Measurements from ENCODE around the gene TRAPPC11.
A peak's percentile ranks its signal among the peaks of the same experiment; 100 is the strongest.

TRAPPC11 gene

DNA sequence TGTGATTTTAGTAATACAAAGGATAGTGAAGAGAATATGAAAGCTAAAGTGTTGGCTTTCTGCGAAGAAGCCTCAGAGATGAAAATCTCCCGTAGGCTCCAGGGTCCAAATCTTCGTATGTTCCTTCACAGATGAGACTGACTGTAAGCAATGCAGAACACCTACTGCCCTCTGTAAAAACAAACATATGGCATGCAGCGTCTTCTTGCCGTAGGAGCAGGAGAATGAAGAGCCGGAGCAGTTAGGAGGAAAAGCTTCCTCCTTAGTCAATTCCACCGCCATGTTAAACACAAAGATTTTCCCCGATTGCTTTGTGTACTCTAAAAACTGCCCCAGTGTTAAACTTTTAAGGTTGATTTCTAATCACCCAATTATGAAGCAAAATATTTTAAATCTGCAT, 22.6 kb upstream of the TRAPPC11 start:
- no peak for TF ChIP-seq TAF1 (IDR thresholded peaks at IDR 0.05; ENCODE audit: low read depth)
- TF ChIP-seq TEAD4 (IDR thresholded peaks at IDR 0.05) = no peak
- TF ChIP-seq RAD21 (IDR thresholded peaks at IDR 0.05; ENCODE audit: low read depth) = no peak

DNA sequence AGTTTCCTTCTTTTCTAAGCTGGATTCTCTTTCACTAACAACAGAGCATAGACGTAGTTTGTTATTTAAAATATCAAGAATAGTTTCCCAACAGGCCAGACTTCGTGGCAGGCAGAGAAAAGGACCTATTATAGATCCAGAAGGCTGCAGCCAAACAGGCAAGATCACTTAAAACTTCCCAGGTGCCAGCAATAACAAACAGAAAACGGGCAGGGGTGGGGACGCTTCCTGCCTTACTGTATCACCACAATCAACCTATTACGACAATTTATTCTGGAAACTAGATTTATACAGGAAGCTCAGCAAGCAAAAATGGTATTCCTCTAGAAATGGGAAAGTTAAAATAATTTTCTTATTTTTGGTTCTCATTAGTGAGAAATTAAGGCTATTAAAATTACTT, 22.2 kb upstream of the TRAPPC11 start:
- TF ChIP-seq EGR1 (IDR thresholded peaks at IDR 0.05) = no peak
- TF ChIP-seq TAF1 (IDR thresholded peaks at IDR 0.05; ENCODE audit: low read depth) = no peak
- no peak for TF ChIP-seq NFIC (IDR thresholded peaks at IDR 0.05)
- TF ChIP-seq CEBPB (IDR thresholded peaks at IDR 0.05) = no peak
- no peak for TF ChIP-seq YY1 (IDR thresholded peaks at IDR 0.05; ENCODE audit: low read depth)
- TF ChIP-seq, protein P1, sequence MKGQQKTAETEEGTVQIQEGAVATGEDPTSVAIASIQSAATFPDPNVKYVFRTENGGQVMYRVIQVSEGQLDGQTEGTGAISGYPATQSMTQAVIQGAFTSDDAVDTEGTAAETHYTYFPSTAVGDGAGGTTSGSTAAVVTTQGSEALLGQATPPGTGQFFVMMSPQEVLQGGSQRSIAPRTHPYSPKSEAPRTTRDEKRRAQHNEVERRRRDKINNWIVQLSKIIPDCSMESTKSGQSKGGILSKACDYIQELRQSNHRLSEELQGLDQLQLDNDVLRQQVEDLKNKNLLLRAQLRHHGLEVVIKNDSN (IDR thresholded peaks at IDR 0.05) = no peak
- TF ChIP-seq, protein P2, sequence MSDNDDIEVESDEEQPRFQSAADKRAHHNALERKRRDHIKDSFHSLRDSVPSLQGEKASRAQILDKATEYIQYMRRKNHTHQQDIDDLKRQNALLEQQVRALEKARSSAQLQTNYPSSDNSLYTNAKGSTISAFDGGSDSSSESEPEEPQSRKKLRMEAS (IDR thresholded peaks at IDR 0.05) = no peak
- TF ChIP-seq EP300 (IDR thresholded peaks at IDR 0.05; ENCODE audit: borderline replicate concordance) = no peak

DNA sequence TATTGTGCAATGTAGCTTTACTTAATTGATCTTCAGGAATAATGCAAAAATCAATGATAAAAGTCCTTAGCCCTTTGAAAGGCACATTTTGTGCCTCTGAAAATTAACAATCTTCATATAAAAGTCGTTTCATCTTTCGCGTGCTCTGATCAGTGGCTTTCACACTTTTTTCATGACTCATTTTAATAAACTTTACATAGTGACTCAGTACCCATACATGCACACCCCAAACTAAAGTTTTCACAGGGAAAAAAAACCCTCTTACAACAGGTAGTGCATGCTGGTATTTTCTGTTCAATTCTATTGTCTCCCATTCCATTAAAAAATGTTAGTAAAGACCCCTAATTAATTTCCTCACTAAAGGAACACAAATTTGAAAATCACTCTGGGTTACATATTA, 21.6 kb upstream of the TRAPPC11 start:
- no peak for TF ChIP-seq TAF1 (IDR thresholded peaks at IDR 0.05; ENCODE audit: low read depth)

DNA sequence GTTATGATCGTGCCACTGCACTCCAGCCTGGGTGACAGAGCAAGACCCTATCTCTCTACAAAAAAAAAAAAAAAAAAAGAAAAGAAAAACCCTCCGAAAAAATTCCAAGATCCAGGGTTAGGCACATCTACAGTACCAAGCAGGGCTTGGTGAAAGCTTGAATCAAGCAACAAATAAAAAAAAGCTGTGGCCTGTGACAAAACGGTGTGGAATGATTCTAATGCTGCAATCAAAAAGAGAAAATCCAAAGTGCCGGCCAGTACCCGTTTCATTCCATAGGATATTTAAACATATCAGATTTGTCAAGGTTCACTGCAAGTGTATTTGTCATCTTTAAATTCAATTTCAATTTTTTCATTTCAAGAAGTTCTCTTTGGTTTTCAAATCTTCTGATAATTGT, 20.7 kb upstream of the TRAPPC11 start:
- TF ChIP-seq YY1 (IDR thresholded peaks at IDR 0.05; ENCODE audit: low read depth) (no peak), TCF12 (IDR thresholded peaks at IDR 0.05; ENCODE audit: low read depth) (no peak), ZBTB7A (IDR thresholded peaks at IDR 0.05; ENCODE audit: low read depth) (no peak), EGR1 (IDR thresholded peaks at IDR 0.05) (no peak)
- TF ChIP-seq, protein P1 (IDR thresholded peaks at IDR 0.05) = no peak

DNA sequence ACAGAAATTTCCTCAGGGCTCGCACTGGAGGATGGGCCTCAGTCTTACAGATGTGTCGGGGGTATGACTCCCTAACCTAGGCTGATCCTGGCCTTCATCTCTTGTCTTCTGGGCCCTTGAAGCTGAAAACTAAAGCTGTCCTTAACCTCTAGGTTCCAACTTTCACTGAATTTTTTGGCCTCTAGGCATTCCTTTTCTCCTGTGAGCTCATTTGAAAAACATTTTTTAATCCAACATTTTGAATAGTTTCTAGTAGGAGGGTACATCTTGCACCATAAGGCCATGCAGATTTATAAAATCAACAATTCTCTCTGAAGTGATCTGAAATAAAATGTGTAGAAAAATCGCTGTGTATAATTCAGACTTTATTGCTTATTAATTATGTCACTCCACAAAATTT, 19.8 kb upstream of the TRAPPC11 start:
- TF ChIP-seq YY1 (IDR thresholded peaks at IDR 0.05; ENCODE audit: low read depth) (no peak), FOXM1 (IDR thresholded peaks at IDR 0.05; ENCODE audit: borderline replicate concordance, low read depth) (no peak), ZBTB7A (IDR thresholded peaks at IDR 0.05; ENCODE audit: low read depth) (no peak), TEAD4 (IDR thresholded peaks at IDR 0.05) (no peak)
- TF ChIP-seq, protein P3, sequence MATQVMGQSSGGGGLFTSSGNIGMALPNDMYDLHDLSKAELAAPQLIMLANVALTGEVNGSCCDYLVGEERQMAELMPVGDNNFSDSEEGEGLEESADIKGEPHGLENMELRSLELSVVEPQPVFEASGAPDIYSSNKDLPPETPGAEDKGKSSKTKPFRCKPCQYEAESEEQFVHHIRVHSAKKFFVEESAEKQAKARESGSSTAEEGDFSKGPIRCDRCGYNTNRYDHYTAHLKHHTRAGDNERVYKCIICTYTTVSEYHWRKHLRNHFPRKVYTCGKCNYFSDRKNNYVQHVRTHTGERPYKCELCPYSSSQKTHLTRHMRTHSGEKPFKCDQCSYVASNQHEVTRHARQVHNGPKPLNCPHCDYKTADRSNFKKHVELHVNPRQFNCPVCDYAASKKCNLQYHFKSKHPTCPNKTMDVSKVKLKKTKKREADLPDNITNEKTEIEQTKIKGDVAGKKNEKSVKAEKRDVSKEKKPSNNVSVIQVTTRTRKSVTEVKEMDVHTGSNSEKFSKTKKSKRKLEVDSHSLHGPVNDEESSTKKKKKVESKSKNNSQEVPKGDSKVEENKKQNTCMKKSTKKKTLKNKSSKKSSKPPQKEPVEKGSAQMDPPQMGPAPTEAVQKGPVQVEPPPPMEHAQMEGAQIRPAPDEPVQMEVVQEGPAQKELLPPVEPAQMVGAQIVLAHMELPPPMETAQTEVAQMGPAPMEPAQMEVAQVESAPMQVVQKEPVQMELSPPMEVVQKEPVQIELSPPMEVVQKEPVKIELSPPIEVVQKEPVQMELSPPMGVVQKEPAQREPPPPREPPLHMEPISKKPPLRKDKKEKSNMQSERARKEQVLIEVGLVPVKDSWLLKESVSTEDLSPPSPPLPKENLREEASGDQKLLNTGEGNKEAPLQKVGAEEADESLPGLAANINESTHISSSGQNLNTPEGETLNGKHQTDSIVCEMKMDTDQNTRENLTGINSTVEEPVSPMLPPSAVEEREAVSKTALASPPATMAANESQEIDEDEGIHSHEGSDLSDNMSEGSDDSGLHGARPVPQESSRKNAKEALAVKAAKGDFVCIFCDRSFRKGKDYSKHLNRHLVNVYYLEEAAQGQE (IDR thresholded peaks at IDR 0.05; ENCODE audit: low read depth) = no peak
- TF ChIP-seq, protein P2 (IDR thresholded peaks at IDR 0.05) = no peak

DNA sequence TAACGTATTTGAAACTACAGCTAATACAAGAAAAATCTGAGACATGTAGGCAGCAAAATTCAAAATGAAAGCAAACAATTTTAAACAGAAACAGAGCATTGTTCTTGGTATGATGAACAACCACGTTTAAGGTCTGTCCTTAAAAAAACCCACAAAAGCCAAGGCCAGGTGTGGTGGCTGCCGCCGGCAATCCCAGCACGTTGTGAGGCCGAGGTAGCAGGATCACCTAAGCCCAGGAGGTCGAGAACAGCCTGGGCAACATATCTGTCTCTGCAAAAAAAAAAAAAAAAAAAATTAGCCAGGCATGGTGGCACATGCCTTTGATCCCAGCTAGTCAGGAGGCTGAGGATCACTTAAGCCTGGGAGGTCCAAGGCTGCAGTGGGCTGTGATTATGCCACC, 13.8 kb upstream of the TRAPPC11 start:
- TF ChIP-seq TEAD4 (IDR thresholded peaks at IDR 0.05) (no peak), FOXM1 (IDR thresholded peaks at IDR 0.05; ENCODE audit: borderline replicate concordance, low read depth) (no peak), TAF1 (IDR thresholded peaks at IDR 0.05; ENCODE audit: low read depth) (no peak), TCF12 (IDR thresholded peaks at IDR 0.05; ENCODE audit: low read depth) (no peak)

DNA sequence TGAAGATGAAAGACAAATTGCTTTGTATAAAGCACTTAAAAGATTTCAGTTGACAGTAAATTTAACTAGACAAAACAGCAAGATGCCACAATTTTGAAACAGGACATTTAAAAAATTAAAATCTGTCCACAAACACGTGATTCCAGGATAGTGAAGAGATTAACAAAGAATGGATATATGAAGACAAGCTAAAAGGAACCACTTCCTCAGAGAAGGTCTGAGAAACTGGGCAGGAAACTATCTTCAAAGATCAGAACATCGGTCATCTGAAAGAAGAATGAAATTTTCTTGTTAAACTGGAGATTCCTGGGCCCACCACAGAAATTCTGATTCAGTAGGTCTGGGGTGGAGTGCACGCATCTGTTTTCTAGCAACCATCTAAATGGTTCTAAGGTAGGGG, 1.5 kb upstream of the TRAPPC11 start:
- TF ChIP-seq RAD21 (IDR thresholded peaks at IDR 0.05; ENCODE audit: low read depth) (no peak), ZBTB7A (IDR thresholded peaks at IDR 0.05; ENCODE audit: low read depth) (no peak), FOXM1 (IDR thresholded peaks at IDR 0.05; ENCODE audit: borderline replicate concordance, low read depth) (no peak)

DNA sequence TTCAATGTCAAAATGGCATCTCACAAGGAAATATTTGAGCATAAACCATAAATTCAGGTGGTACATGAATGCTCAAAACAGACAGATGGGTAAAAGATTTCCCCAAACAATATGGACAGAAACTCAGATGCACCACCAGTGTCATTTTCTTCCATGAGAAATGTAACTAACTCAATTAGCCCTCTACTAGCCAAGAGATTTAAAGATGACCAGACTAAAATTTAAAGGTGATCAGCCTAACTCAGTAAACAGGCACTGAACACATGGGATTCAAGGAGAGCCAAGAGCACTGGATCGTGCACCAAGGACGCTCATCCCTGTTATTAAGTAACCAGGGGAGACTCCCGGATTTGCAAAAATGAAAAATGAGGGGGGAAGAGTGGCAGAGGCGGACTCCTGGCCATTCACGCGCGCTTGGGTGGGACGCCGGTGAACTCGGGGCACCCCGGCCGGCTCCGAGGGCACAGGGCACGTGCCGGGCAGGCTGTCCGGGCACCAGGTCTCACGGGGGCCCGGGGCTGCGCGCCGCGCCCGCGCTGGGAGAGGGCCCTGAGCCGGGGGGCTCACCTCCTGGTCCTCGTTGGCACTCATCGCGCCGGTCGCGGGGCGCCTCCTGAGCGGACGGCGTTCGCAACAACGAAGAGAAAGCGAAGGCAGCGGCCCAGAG, 598 bp upstream of the TRAPPC11 start:
- no peak for TF ChIP-seq TCF12 (IDR thresholded peaks at IDR 0.05; ENCODE audit: low read depth)
- TF ChIP-seq, protein P1 (IDR thresholded peaks at IDR 0.05) = peak; percentile 21

DNA sequence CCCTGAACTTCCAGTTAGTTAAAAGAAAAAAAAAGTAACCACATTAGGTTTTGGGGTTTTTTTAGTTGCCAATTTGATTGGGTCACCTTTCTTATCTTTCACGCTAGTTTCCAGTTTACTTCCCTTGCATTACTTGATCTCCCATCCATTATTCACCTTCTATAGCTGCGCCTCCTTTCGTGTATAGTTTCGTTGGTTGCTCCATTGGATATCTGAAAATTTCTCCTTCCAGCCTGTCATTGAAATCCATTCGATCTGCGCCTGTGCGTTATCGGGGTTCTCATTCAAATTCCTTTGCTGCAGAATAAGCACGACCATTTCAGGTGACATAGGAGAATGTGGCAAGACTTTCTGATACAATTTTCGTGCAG, 764 bp downstream of the TRAPPC11 start:
- no peak for TF ChIP-seq ZBTB7A (IDR thresholded peaks at IDR 0.05; ENCODE audit: low read depth)
- TF ChIP-seq, protein P2 (IDR thresholded peaks at IDR 0.05) = no peak
- TF ChIP-seq TEAD4 (IDR thresholded peaks at IDR 0.05) = no peak
- no peak for TF ChIP-seq YY1 (IDR thresholded peaks at IDR 0.05; ENCODE audit: low read depth)
- no peak for TF ChIP-seq EP300 (IDR thresholded peaks at IDR 0.05; ENCODE audit: borderline replicate concordance)
- no peak for TF ChIP-seq FOXM1 (IDR thresholded peaks at IDR 0.05; ENCODE audit: borderline replicate concordance, low read depth)
